ENCODE results near the gene KIFC3. TPM values are rescaled to one million over a fixed set of nuclear protein-coding genes. Genes with fewer than 3 reads are reported as not detected.

The KIFC3 gene
- total and polyA plus RNA-seq, 2 of the 13 experiments (the other 11 are each of a cell fraction or from before 2014, with no cell fraction given), result 42.1 to 45.3 TPM

GRCh38 chr16:57761301-57761700 is 41.0 kb downstream of the KIFC3 start (continued):
- TF ChIP-seq RNF219 (CRISPR knock-in tag; IDR thresholded peaks at IDR 0.05), result no peak
- no peak for TF ChIP-seq PAF1 (CRISPR knock-in tag; IDR thresholded peaks at IDR 0.05)

GRCh38 chr16:57760357-57761160 is 41.7 kb downstream of the KIFC3 start:
- Histone ChIP-seq H3K36me3 (replicated peaks in 1 of 2; ENCODE audit: control insufficient read depth in 1 of 2, insufficient read depth in 2 of 2, low read length in 2 of 2) (peaks cover 22 to 57% of the 10 kb centered on the region in 2 experiments), H3K27me3 (ENCODE audit: control insufficient read depth in 1 of 2, insufficient read depth in 2 of 2, low read length in 2 of 2) (no peaks in the 10 kb centered on the region), H3K9me3 (ENCODE audit: low read length) (no peaks in the 10 kb centered on the region), H3K4me3 (replicated peaks in 1 of 3; ENCODE audit: insufficient read depth in 1 of 3, low read depth in 2 of 3, low read length in 3 of 3) (no peak overlapping the region), H3K4me2 (ENCODE audit: low read depth, low read length) (no peak overlapping the region), H4K20me1 (ENCODE audit: insufficient read depth, low read length) (no peaks in the 10 kb centered on the region), H3K27ac (ENCODE audit: extremely low read length, insufficient read depth, low read length) (no peak overlapping the region), H3K79me2 (ENCODE audit: insufficient read depth, low read length) (no peaks in the 10 kb centered on the region), H3K4me1 (ENCODE audit: insufficient read depth, low read length) (no peaks in the 10 kb centered on the region), H3K9ac (ENCODE audit: insufficient read depth, low read depth, low read length) (no peak overlapping the region), H2AFZ (ENCODE audit: low read length) (no peak overlapping the region)
- DNase-seq (ENCODE audit: low spot score) (no peak), ATAC-seq (no peak), FAIRE-seq (no peak)
- 97% methylated on average over 39 of the region's 40 CpGs for WGBS (ENCODE audit: low lambda C conversion rate)
- peak; percentile 43; the same call in 1 of the 2 replicates for TF ChIP-seq ZBTB33 (CRISPR knock-in tag; IDR thresholded peaks at IDR 0.05)
- TF ChIP-seq POLR2A (IDR thresholded peaks at IDR 0.05; ENCODE audit: insufficient read depth in 1 of 2, low read depth in 2 of 2, low read length in 2 of 2), result peak in 1 of 2 experiments; percentile 14; a peak in 1 of 4 replicates
- TF ChIP-seq CAMTA2 (CRISPR knock-in tag; IDR thresholded peaks at IDR 0.05; ENCODE audit: borderline replicate concordance), result 0 out of 2 replicates have a peak, but pooled peaks have one; percentile 6
- TF ChIP-seq, protein P1, sequence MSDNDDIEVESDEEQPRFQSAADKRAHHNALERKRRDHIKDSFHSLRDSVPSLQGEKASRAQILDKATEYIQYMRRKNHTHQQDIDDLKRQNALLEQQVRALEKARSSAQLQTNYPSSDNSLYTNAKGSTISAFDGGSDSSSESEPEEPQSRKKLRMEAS (IDR thresholded peaks at IDR 0.05), result no peak
- 0 out of 2 replicates have a peak, but pooled peaks have one; percentile 38 for TF ChIP-seq SAFB2 (CRISPR knock-in tag; IDR thresholded peaks at IDR 0.05; ENCODE audit: borderline replicate concordance, low read depth)
- TF ChIP-seq, protein P2, sequence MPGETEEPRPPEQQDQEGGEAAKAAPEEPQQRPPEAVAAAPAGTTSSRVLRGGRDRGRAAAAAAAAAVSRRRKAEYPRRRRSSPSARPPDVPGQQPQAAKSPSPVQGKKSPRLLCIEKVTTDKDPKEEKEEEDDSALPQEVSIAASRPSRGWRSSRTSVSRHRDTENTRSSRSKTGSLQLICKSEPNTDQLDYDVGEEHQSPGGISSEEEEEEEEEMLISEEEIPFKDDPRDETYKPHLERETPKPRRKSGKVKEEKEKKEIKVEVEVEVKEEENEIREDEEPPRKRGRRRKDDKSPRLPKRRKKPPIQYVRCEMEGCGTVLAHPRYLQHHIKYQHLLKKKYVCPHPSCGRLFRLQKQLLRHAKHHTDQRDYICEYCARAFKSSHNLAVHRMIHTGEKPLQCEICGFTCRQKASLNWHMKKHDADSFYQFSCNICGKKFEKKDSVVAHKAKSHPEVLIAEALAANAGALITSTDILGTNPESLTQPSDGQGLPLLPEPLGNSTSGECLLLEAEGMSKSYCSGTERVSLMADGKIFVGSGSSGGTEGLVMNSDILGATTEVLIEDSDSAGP (CRISPR knock-in tag; IDR thresholded peaks at IDR 0.05; ENCODE audit: borderline replicate concordance), result peak; percentile 23; the same call in 1 of the 2 replicates
- TF ChIP-seq MBNL3 (CRISPR knock-in tag; conservative IDR thresholded peaks at IDR 0.05), result no peak
- 0 out of 2 replicates have a peak, but pooled peaks have one; percentile 16 for TF ChIP-seq HOXA3 (CRISPR knock-in tag; IDR thresholded peaks at IDR 0.05)
- TF ChIP-seq MED8 (CRISPR knock-in tag; IDR thresholded peaks at IDR 0.05; ENCODE audit: insufficient replicate concordance), result peak; percentile 10
- peak; percentile 83 for TF ChIP-seq AGO2 (optimal IDR thresholded peaks at IDR 0.05; ENCODE audit: low read depth, low read length)
- in situ Hi-C loops (cut with HindIII; ENCODE audit: extremely low pct_ligation_motif_present, low pct_unique_long_range_greater_than_20kb), result no loop called here
- BruUV-seq (replicated peaks), result no TSS peak
- ChIA-PET CTCF (ENCODE audit: low intra/inter-chr PET ratio, low total read pairs) (no interaction called here), POLR2A (interaction anchor here (1.2 kb wide), 1 partner anchor 22 kb away, joined by 3 read pairs; no protein-coding TSS in a partner anchor)
- intact Hi-C loops (cut with micrococcal nuclease; ENCODE audit: unreplicated experiment), result no loop called here

All from HepG2 (cell line).